NB4 (cell line): ENCODE measurements around the gene RPS10.

Experiments used
- DNase-seq: peaks from one replicate; pipeline ENCODE4 v3.0.0; 2010; ENCODE audit warnings: low read depth
- H3K4me3 ChIP-seq: one replicate; pipeline ENCODE4 v1.5.1; 2011; ENCODE audit warnings: mild to moderate bottlenecking, low read depth, low read length, moderate library complexity
- CTCF ChIP-seq: IDR thresholded peaks from one replicate; pipeline ENCODE4 v1.5.1; 2012; ENCODE audit warnings: low read depth, low read length
- MAX ChIP-seq: IDR thresholded peaks from 2 replicates; pipeline ENCODE4 v1.6.1; 2011; ENCODE audit warnings: low read depth, low read length
- MYC ChIP-seq: IDR thresholded peaks from 2 replicates; pipeline ENCODE4 v1.6.1; 2011; ENCODE audit warnings: low read depth, low read length
- POLR2A ChIP-seq: IDR thresholded peaks from 2 replicates; pipeline ENCODE4 v1.6.1; 2011; ENCODE audit warnings: mild to moderate bottlenecking; ENCODE audit not compliant: insufficient read length; ENCODE audit errors: extremely low read depth

RPS10 gene

GRCh38 chr6:34457382-34457741 is 31.5 kb upstream of the RPS10 start:
- no peak for DNase-seq
- TF ChIP-seq POLR2A (no peak), MYC (no peak), MAX (no peak), CTCF (no peak)

GRCh38 chr6:34455831-34456230 is 30.0 kb upstream of the RPS10 start:
- TF ChIP-seq CTCF (no peak), POLR2A (no peak), MYC (no peak), MAX (no peak)
- peak; percentile 42 for DNase-seq

More at GRCh38 chr6:34457382-34457741, 31.5 kb upstream of the RPS10 start:
- no peak overlapping the region for H3K4me3 ChIP-seq

GRCh38 chr6:34451192-34451591 is 25.3 kb upstream of the RPS10 start:
- no peak overlapping the region for H3K4me3 ChIP-seq
- no peak for DNase-seq
- TF ChIP-seq MAX, result no peak
- TF ChIP-seq POLR2A, result no peak
- TF ChIP-seq MYC, result no peak
- TF ChIP-seq CTCF, result no peak

More at GRCh38 chr6:34455831-34456230, 30.0 kb upstream of the RPS10 start:
- H3K4me3 ChIP-seq, result no peak overlapping the region

GRCh38 chr6:34447910-34448309 is 22.0 kb upstream of the RPS10 start:
- peak; percentile 48 for DNase-seq
- no peak overlapping the region for H3K4me3 ChIP-seq
- TF ChIP-seq MAX, result no peak

- no peak for DNase-seq
- no peak overlapping the region for H3K4me3 ChIP-seq
- TF ChIP-seq POLR2A, result no peak
- TF ChIP-seq CTCF, result no peak
- no peak for TF ChIP-seq MAX
- no peak for TF ChIP-seq MYC
Observed at GRCh38 chr6:34447386-34447785, 21.5 kb upstream of the RPS10 start.

GRCh38 chr6:34445313-34445860 is 19.5 kb upstream of the RPS10 start:
- no peak overlapping the region for H3K4me3 ChIP-seq
- no peak for DNase-seq
- TF ChIP-seq MYC (no peak), MAX (no peak), CTCF (no peak), POLR2A (no peak)
